ENCODE data around the gene MYO16. TPM values are rescaled to one million over a fixed set of nuclear protein-coding genes. Genes with fewer than 3 reads are reported as not detected.

MYO16 gene
- total RNA-seq, 2 donors from 2014 or later, result 0.42 TPM; not detected in 1

DNA sequence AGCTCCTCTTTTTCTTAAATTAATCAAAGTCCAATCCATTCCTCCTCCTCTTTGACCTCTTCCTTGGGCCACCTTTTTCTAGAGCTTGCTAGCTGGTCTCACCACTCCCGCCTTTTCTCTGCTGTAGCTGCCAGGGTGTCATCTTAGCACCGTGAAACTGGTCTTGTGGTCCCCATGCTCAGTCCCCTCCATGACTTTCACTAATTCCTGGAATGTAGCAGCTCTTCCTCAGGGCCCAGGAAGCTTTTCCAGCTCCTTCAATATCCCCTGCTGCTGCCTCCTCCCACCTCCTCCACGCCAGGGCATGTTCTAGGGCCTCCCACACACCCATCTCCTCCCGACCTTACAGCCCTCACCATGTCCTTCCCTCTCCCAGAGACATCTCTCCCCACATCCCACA, 222.2 kb downstream of the MYO16 start:
- Histone ChIP-seq H3K4me1 (ENCODE audit: control insufficient read depth in 1 of 2, low read depth in 2 of 2) (no peaks in the 10 kb centered on the region), H3K4me3 (no peak overlapping the region), H3K27me3 (replicated peaks; ENCODE audit: insufficient read depth) (no peaks in the 10 kb centered on the region), H3K9me3 (no peaks in the 10 kb centered on the region), H3K36me3 (no peaks in the 10 kb centered on the region), H3K27ac (no peak overlapping the region)
- no peak for DNase-seq (ENCODE audit: low spot score)
- no peak for ATAC-seq (ENCODE audit: insufficient number of reproducible peaks, low FRiP score, low read depth)
- TF ChIP-seq, protein P1, sequence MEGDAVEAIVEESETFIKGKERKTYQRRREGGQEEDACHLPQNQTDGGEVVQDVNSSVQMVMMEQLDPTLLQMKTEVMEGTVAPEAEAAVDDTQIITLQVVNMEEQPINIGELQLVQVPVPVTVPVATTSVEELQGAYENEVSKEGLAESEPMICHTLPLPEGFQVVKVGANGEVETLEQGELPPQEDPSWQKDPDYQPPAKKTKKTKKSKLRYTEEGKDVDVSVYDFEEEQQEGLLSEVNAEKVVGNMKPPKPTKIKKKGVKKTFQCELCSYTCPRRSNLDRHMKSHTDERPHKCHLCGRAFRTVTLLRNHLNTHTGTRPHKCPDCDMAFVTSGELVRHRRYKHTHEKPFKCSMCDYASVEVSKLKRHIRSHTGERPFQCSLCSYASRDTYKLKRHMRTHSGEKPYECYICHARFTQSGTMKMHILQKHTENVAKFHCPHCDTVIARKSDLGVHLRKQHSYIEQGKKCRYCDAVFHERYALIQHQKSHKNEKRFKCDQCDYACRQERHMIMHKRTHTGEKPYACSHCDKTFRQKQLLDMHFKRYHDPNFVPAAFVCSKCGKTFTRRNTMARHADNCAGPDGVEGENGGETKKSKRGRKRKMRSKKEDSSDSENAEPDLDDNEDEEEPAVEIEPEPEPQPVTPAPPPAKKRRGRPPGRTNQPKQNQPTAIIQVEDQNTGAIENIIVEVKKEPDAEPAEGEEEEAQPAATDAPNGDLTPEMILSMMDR (IDR thresholded peaks at IDR 0.05), result no peak

DNA sequence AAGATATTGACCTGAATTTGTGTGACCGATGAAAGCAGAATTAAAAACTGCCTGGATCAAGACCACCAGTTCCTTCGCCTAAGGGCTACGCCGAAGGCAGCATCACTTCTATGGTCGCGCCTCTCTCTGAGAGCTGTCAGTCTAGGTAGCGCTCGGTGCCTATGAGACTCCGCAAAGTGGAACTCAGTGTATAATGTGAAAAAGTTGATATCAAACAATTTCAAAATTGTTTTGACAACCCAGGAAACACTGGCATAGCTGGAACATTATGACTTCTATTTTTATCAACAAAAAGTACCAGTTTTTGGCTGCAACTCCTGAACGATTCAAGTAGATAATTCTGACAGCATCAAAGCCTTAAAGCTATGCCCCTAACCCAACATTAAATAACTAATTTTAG, 223.6 kb downstream of the MYO16 start:
- H3K36me3 ChIP-seq, result no peaks in the 10 kb centered on the region
- ATAC-seq (ENCODE audit: insufficient number of reproducible peaks, low FRiP score, low read depth), result no peak
- H3K4me3 ChIP-seq, result no peak overlapping the region
- no peak overlapping the region for H3K27ac ChIP-seq
- no peaks in the 10 kb centered on the region for H3K27me3 ChIP-seq (replicated peaks; ENCODE audit: insufficient read depth)
- no peaks in the 10 kb centered on the region for H3K4me1 ChIP-seq (ENCODE audit: control insufficient read depth in 1 of 2, low read depth in 2 of 2)
- H3K9me3 ChIP-seq, result no peaks in the 10 kb centered on the region
- no peak for DNase-seq (ENCODE audit: low spot score)
- TF ChIP-seq, protein P1 (IDR thresholded peaks at IDR 0.05), result no peak

- no peak for ATAC-seq (ENCODE audit: insufficient number of reproducible peaks, low FRiP score, low read depth)
Observed at GRCh38 chr13:108855737-108856387, 226.5 kb downstream of the MYO16 start.

DNA sequence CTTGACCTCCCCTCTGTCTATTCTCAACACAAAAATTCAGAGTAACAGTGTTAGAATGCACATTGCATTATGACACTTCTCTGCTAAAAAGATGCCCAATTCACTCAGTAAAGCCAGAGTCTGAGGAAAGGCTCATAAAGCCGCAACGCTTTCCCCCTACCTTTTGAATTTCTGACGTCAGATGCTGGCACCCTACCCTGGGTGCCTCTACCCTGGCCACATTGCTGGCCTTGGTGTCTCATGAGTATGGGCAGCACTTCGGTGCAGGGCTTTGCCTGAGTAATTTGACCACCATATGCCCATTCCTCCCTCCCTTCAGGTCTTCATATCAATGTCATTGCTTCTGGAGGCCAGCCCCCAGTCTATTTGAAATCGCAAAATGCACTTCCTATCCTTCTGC, 229.3 kb downstream of the MYO16 start:
- TF ChIP-seq, protein P1 (IDR thresholded peaks at IDR 0.05), result no peak
- Histone ChIP-seq H3K27ac (no peak overlapping the region), H3K4me1 (ENCODE audit: control insufficient read depth in 1 of 2, low read depth in 2 of 2) (no peaks in the 10 kb centered on the region), H3K27me3 (replicated peaks; ENCODE audit: insufficient read depth) (no peaks in the 10 kb centered on the region), H3K36me3 (no peaks in the 10 kb centered on the region), H3K9me3 (no peaks in the 10 kb centered on the region), H3K4me3 (no peak overlapping the region)
- no peak for DNase-seq (ENCODE audit: low spot score)
- no peak for ATAC-seq (ENCODE audit: insufficient number of reproducible peaks, low FRiP score, low read depth)

More at GRCh38 chr13:108855737-108856387, 226.5 kb downstream of the MYO16 start:
- H3K4me1 ChIP-seq (ENCODE audit: control insufficient read depth in 1 of 2, low read depth in 2 of 2), result no peaks in the 10 kb centered on the region
- no peaks in the 10 kb centered on the region for H3K27me3 ChIP-seq (replicated peaks; ENCODE audit: insufficient read depth)
- no peaks in the 10 kb centered on the region for H3K9me3 ChIP-seq
- no peak overlapping the region for H3K27ac ChIP-seq
- no peak overlapping the region for H3K4me3 ChIP-seq
- TF ChIP-seq, protein P1 (IDR thresholded peaks at IDR 0.05), result no peak
- no peaks in the 10 kb centered on the region for H3K36me3 ChIP-seq
- DNase-seq (ENCODE audit: low spot score), result no peak

- Histone ChIP-seq H3K4me1 (ENCODE audit: control insufficient read depth in 1 of 2, low read depth in 2 of 2) (no peaks in the 10 kb centered on the region), H3K27ac (no peak overlapping the region), H3K27me3 (replicated peaks; ENCODE audit: insufficient read depth) (no peaks in the 10 kb centered on the region), H3K9me3 (no peaks in the 10 kb centered on the region), H3K36me3 (no peaks in the 10 kb centered on the region), H3K4me3 (no peak overlapping the region)
- ATAC-seq (ENCODE audit: insufficient number of reproducible peaks, low FRiP score, low read depth) (no peak), DNase-seq (ENCODE audit: low spot score) (no peak)
- TF ChIP-seq, protein P1 (IDR thresholded peaks at IDR 0.05), result no peak
Observed at GRCh38 chr13:108859197-108860012, 230.0 kb downstream of the MYO16 start.

All from thoracic aorta (tissue), 2 donors.